Occipital lobe (tissue), 2 donors: ENCODE results near the gene CDH13. TPM values are rescaled to one million over a fixed set of nuclear protein-coding genes. Genes with fewer than 3 reads are reported as not detected.

Experiments
- DNase-seq: peaks from one replicate; lab custom pipeline; 2025; lab: John Stamatoyannopoulos, UW
- total RNA-seq: library from RNA; depleted of rRNA; stranded (reverse); fragments of >200 nt; gene quantifications from one replicate; pipeline ENCODE4 v1.2.3, GENCODE V29; 2014

The CDH13 gene
- total RNA-seq: 27.3 TPM

- DNase-seq: peak; percentile 48
Measured at GRCh38 chr16:82626791-82627261, at the start of gene CDH13. CDH13 (plus strand) TSS chr16:82626969.

- DNase-seq: peak; percentile 15
Measured at GRCh38 chr16:82580298-82580890, 46.4 kb upstream of the CDH13 start.

GRCh38 chr16:82582975-82583374, 43.8 kb upstream of the CDH13 start:
- DNase-seq: no peak

- no peak for DNase-seq
Measured at GRCh38 chr16:82583422-82583821, 43.3 kb upstream of the CDH13 start.

- no peak for DNase-seq
Measured at GRCh38 chr16:82584553-82585152, 42.1 kb upstream of the CDH13 start.

- no peak for DNase-seq
Measured at GRCh38 chr16:82585675-82586074, 41.1 kb upstream of the CDH13 start.

- DNase-seq: no peak
Measured at GRCh38 chr16:82586130-82586529, 40.6 kb upstream of the CDH13 start.

- DNase-seq: no peak
Measured at GRCh38 chr16:82587289-82587688, 39.5 kb upstream of the CDH13 start.

GRCh38 chr16:82589407-82589806, 37.4 kb upstream of the CDH13 start:
- no peak for DNase-seq

- no peak for DNase-seq
Measured at GRCh38 chr16:82594114-82594513, 32.7 kb upstream of the CDH13 start.

GRCh38 chr16:82598771-82599170, 28.0 kb upstream of the CDH13 start:
- no peak for DNase-seq

- no peak for DNase-seq
Measured at GRCh38 chr16:82601989-82602640, 24.7 kb upstream of the CDH13 start.

GRCh38 chr16:82603784-82604411, 22.9 kb upstream of the CDH13 start:
- DNase-seq: peak; percentile 19

- no peak for DNase-seq
Measured at GRCh38 chr16:82605076-82605475, 21.7 kb upstream of the CDH13 start.

- no peak for DNase-seq
Measured at GRCh38 chr16:82605863-82606620, 20.7 kb upstream of the CDH13 start.

GRCh38 chr16:82609140-82609539, 17.6 kb upstream of the CDH13 start:
- DNase-seq: no peak

GRCh38 chr16:82612263-82612662, 14.5 kb upstream of the CDH13 start:
- no peak for DNase-seq

- no peak for DNase-seq
Measured at GRCh38 chr16:82616356-82616755, 10.4 kb upstream of the CDH13 start.

- no peak for DNase-seq
Measured at GRCh38 chr16:82621781-82622180, 5.0 kb upstream of the CDH13 start.

GRCh38 chr16:82623241-82623640, 3.5 kb upstream of the CDH13 start:
- no peak for DNase-seq

- DNase-seq: peak; percentile 33
Measured at GRCh38 chr16:82625066-82625968, 1.5 kb upstream of the CDH13 start.
